Activated CD8-positive, alpha-beta memory T cell treated with anti-CD3 and anti-CD28 coated beads, Interleukin-2, amount 50 U/mL, for 1 hour (primary cell): ENCODE data around the gene MGP.
A peak's percentile ranks its signal among the peaks of the same experiment; 100 is the strongest.

ENCODE experiments used
- DNase-seq: peaks from one replicate; pipeline ENCODE4 v3.0.0-alpha.2; 2020; ENCODE audit errors: extremely low read depth

The MGP gene

GRCh38 chr12:14903386-14904098 is 17.9 kb upstream of the MGP start:
- no peak for DNase-seq

- no peak for DNase-seq
These were observed 16.8 kb upstream of the MGP start for GRCh38 chr12:14902465-14902864.

GRCh38 chr12:14901228-14901562 is 15.5 kb upstream of the MGP start:
- DNase-seq, result no peak

- DNase-seq, result no peak
These were observed 15.0 kb upstream of the MGP start for GRCh38 chr12:14900521-14901227.

GRCh38 chr12:14896521-14897169 is 11.0 kb upstream of the MGP start:
- DNase-seq, result no peak

GRCh38 chr12:14893506-14894250 is 8.0 kb upstream of the MGP start:
- DNase-seq, result no peak

GRCh38 chr12:14892726-14893505 is 7.3 kb upstream of the MGP start:
- no peak for DNase-seq

- no peak for DNase-seq
These were observed 5.0 kb upstream of the MGP start for GRCh38 chr12:14890701-14891100.

GRCh38 chr12:14886271-14886670 is 617 bp upstream of the MGP start:
- DNase-seq, result no peak

GRCh38 chr12:14884458-14884878 is 1.2 kb downstream of the MGP start:
- DNase-seq, result peak; percentile 83

- DNase-seq, result no peak
These were observed 2.0 kb downstream of the MGP start for GRCh38 chr12:14883686-14884085.

- no peak for DNase-seq
These were observed 4.7 kb downstream of the MGP start for GRCh38 chr12:14880890-14881453.

- DNase-seq, result no peak
These were observed 6.3 kb downstream of the MGP start for GRCh38 chr12:14879222-14879933.

GRCh38 chr12:14878488-14878887 is 7.2 kb downstream of the MGP start:
- no peak for DNase-seq

- no peak for DNase-seq
These were observed 8.8 kb downstream of the MGP start for GRCh38 chr12:14876833-14877232.

GRCh38 chr12:14874882-14875281 is 10.8 kb downstream of the MGP start:
- DNase-seq, result no peak

- DNase-seq, result no peak
These were observed 12.0 kb downstream of the MGP start for GRCh38 chr12:14873440-14874185.

GRCh38 chr12:14871886-14872285 is 13.8 kb downstream of the MGP start:
- no peak for DNase-seq

GRCh38 chr12:14871247-14871646 is 14.4 kb downstream of the MGP start:
- DNase-seq, result no peak
